Muscle of back (tissue), 11 donors: ENCODE results near the gene IL34. TPM values are rescaled to one million over a fixed set of nuclear protein-coding genes. Genes with fewer than 3 reads are reported as not detected.
A peak's percentile ranks its signal among the peaks of the same experiment; 100 is the strongest.

Source experiments
- DNase-seq, 3 donors: peaks; one replicate each; pipeline versions ENCODE4 v3.0.0 to v3.0.0-alpha.2; 2013
- polyA plus RNA-seq, 10 donors: library from polyadenylated mRNA; unstranded; fragments of 120-200 nt; gene quantifications; one replicate each; pipeline ENCODE4 v1.2.1, GENCODE V29; 2013; ENCODE audit not compliant: insufficient read length in 10 of 10

Gene IL34
- polyA plus RNA-seq, 10 donors, result 4.4 to 7.4 (median 5.5) TPM

- DNase-seq, result no peak
Observed at GRCh38 chr16:70701036-70701435, 54.7 kb downstream of the IL34 start.

DNA sequence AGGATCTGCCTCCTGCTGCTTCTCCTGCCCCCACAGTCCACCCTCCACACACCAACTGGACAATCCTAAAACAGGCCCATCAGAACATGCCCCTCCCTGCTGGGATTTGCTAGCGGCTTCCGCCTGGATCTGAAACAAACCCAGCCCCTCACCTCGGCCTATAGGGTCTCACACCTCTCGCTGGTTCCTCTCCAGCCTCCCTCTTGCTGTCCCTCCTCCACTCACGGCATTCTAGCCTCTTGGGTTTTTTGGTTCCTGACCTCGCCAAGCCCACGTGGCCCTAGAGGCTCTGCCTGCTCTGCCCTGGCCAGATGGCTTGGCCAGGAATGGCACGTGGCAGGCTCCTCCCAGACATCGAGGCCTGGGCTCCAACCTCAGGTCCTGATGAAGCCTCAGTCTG, 55.2 kb downstream of the IL34 start:
- DNase-seq, result no peak

GRCh38 chr16:70701998-70702397, 55.6 kb downstream of the IL34 start:
- no peak for DNase-seq

DNA sequence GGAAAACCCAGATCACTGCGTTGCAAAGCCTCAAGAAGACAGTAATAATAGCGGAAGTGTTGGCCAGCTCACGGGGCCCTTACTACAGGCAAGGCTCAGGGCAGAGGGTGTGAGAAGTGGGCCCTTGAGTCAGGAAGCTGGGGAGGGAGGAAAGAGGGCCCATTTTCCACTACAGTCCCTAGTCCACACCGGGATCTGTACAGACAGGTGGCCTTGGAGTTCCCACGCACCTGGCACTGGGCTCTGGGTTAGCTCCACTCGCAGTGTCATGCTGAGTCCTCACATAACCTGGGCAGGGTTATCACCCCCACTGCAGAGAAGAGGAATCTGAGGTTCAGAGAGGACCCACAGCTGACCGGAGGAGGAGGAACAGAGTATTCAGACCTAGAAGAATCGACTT, 56.3 kb downstream of the IL34 start:
- no peak for DNase-seq

- DNase-seq, result peak in 2 of 3 donors; percentile 78 to 82
Observed at GRCh38 chr16:70703041-70703834, 56.9 kb downstream of the IL34 start.

- no peak for DNase-seq
Observed at GRCh38 chr16:70703835-70704381, 57.5 kb downstream of the IL34 start.

- no peak for DNase-seq
Observed at GRCh38 chr16:70704586-70704985, 58.2 kb downstream of the IL34 start.

GRCh38 chr16:70705056-70705455, 58.7 kb downstream of the IL34 start:
- DNase-seq, result no peak

DNA sequence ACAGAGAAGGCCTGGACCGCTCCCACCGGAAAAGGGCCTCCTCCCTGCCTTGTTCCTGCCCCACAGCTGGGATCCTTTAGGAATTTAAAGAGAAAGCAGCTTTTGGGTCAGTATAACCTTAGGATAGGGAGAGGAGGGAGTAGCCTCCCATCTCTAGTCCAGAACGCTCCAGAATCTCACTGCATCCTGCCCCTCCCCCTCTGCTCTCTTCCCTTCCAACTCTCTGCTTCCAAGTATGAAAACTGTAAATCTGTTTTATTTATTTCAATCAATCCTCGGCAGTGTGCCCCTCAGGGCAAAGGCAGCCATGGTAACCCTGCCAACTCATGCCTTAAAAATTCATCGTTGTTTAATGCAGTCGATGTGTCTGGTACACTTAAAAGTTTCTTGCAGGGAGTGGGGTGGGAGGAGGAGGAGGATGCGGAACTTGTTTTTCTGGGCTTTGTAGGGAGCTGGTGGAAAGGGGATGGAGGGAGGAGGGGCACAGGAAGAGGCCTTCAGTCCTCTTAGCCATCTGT, 60.6 kb downstream of the IL34 start:
- DNase-seq, result peak in 1 of 3 donors; percentile 64

GRCh38 chr16:70708366-70709246, 62.2 kb downstream of the IL34 start:
- DNase-seq, result no peak

DNA sequence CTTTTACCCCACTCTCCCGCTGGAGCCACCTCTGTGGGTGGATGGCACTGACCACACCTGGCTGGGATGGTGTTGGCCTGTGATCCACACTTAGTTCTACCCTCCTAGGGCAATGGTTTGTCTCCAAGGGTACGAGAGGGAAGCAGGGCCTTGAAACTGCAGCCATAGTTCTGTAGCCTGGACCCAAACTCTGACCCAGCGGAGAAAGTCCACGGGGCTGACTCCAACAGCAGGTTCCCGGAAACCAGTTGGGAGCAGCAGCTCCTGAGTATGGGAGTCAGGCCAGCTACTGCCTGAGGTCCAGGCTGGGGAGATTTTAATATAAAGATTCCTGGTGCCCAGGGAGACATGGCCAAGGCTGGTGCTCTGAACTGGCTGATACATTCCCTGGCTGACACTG, 63.1 kb downstream of the IL34 start:
- no peak for DNase-seq

GRCh38 chr16:70709942-70710341, 63.6 kb downstream of the IL34 start:
- no peak for DNase-seq

Other genes starting within 250 kb of the IL34 start
- gene ST3GAL2, start 207.5 kb upstream of the IL34 start, polyA plus RNA-seq, result 10 to 100 TPM; 21.6 to 32.3 (median 27.1) TPM
- 1 to 10 TPM; 4.4 to 10.0 (median 6.4) TPM for gene FCSK, start 192.0 kb upstream of the IL34 start, polyA plus RNA-seq
- gene COG4, start 123.0 kb upstream of the IL34 start, polyA plus RNA-seq, result 10 to 100 TPM; 32.3 to 46.9 (median 39.8) TPM
- gene SF3B3, start 122.7 kb upstream of the IL34 start, polyA plus RNA-seq, result 100 to 1,000 TPM; 174 to 266 (median 220) TPM
- 100 to 1,000 TPM in 6 of 10 donors, 10 to 100 TPM in 4; 89.5 to 129 (median 103) TPM for gene MTSS2, start 39.5 kb downstream of the IL34 start, polyA plus RNA-seq
- 10 to 100 TPM; 20.1 to 30.6 (median 23.4) TPM for gene VAC14, start 154.6 kb downstream of the IL34 start, polyA plus RNA-seq